Measurements from ENCODE around the gene NREP.

NREP gene, protein sequence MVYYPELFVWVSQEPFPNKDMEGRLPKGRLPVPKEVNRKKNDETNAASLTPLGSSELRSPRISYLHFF

DNA sequence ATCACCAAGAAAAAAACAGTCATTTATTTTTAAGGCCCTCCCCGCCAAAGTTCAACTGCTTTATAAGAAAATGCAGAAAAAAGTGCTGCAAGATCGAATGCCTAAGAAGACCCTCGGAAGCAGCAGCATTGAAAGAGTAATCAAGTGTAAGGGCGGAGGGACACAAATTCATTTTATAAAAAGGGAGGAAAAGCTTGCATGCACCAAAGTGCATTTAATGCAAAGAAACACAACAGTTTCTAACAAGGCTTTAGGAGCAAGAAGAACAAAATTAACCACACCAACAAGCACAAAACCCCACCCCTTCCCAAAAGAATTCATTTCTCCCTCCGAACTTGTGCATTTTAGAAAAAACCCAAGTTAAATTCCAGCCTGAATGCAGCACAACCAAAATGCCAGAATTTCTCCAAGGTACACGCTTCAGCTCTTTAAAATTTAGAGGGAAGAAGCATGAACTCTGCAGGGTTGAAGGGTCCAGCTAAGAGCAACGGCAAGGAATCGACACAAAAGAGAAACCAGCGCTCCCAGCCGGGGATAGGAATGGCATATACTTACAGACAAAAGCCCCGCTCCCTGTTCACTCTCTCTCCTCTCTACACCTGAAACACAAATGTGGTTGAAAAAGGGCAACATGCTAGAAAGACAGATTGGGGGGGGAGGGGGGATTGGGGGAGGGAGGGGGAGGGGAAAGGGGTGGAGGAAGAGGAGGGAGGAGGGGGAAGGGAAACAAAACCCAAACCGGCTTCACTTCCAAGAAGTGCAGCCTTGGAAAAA lies at the start of gene NREP:
TSS of gene NREP (minus strand) at position 614 of the 774 bp plus-strand sequence. CDS start 1,422 bp downstream, outside the sequence.
- Histone ChIP-seq H3K4me1 (ENCODE audit: control insufficient read depth in 2 of 2, insufficient read depth in 2 of 2, low read length in 2 of 2) (no peaks in the 10 kb centered on the region), H3K36me3 (ENCODE audit: control insufficient read depth in 2 of 2, insufficient read depth in 2 of 2, low read length in 2 of 2) (no peaks in the 10 kb centered on the region), H3K27me3 (ENCODE audit: control insufficient read depth in 2 of 2, insufficient read depth in 2 of 2, low read length in 2 of 2) (no peaks in the 10 kb centered on the region), H3K9ac (ENCODE audit: low read depth in 1 of 2, low read length in 2 of 2) (peak within 1 kb of the TSS; percentile 78 to 79), H3K9me3 (ENCODE audit: control insufficient read depth in 2 of 2, low read length in 2 of 2) (no peaks in the 10 kb centered on the region), H3K27ac (ENCODE audit: low read depth in 2 of 2, low read length in 2 of 2) (peak within 1 kb of the TSS; percentile 91 to 92), H3K4me3 (ENCODE audit: low read length in 2 of 2) (peak within 1 kb of the TSS; percentile 86 to 87)

DNA sequence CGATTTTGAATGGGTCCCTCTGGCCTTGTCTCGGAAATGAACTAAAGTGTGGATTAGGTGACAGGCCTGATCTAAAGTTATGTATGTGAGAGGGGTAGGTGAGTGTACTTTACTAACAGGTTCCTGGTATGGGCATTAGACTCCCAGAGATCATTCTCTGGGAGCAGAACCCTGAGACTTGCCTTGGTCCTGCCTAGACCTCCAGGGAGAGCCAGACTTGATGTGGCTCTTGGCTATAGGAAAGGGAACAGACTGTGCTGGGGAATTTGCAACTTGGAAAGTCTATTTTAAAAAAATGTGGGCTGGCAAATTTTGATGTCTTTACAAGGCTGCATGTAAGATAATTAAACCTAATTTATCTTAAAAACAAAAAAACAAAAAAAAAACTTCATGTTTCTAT lies 49.8 kb upstream of the NREP start:
- H3K4me1 ChIP-seq (ENCODE audit: control insufficient read depth in 2 of 2, insufficient read depth in 2 of 2, low read length in 2 of 2): no peaks in the 10 kb centered on the region
- H3K36me3 ChIP-seq (ENCODE audit: control insufficient read depth in 2 of 2, insufficient read depth in 2 of 2, low read length in 2 of 2): no peaks in the 10 kb centered on the region
- no peaks in the 10 kb centered on the region for H3K9me3 ChIP-seq (ENCODE audit: control insufficient read depth in 2 of 2, low read length in 2 of 2)
- no peaks in the 10 kb centered on the region for H3K27me3 ChIP-seq (ENCODE audit: control insufficient read depth in 2 of 2, insufficient read depth in 2 of 2, low read length in 2 of 2)
- H3K9ac ChIP-seq (ENCODE audit: low read depth in 1 of 2, low read length in 2 of 2): no peak overlapping the region
- no peak overlapping the region for H3K4me3 ChIP-seq (ENCODE audit: low read length in 2 of 2)
- no peak overlapping the region for H3K27ac ChIP-seq (ENCODE audit: low read depth in 2 of 2, low read length in 2 of 2)

DNA sequence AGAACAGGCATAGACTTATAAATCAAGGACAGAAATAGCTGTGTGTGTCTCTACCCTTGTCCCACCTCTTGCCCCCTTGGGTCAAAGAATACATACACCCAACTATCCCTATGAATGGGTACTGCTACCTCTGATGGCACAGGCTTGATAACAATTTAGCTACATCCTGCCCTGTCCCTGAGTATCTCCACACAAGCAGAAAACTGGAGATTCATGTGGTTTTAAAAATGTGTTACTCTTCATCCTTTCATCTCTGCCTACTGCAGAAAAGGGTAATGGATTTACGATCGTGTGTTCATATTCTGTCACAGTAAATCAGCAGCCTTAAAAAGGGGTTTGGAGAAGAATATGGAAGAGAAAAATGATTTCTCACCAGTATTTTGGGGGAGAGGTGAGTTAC lies 49.2 kb upstream of the NREP start:
- H3K27ac ChIP-seq (ENCODE audit: low read depth in 2 of 2, low read length in 2 of 2): no peak overlapping the region
- H3K4me1 ChIP-seq (ENCODE audit: control insufficient read depth in 2 of 2, insufficient read depth in 2 of 2, low read length in 2 of 2): no peaks in the 10 kb centered on the region
- no peak overlapping the region for H3K4me3 ChIP-seq (ENCODE audit: low read length in 2 of 2)
- no peak overlapping the region for H3K9ac ChIP-seq (ENCODE audit: low read depth in 1 of 2, low read length in 2 of 2)
- H3K27me3 ChIP-seq (ENCODE audit: control insufficient read depth in 2 of 2, insufficient read depth in 2 of 2, low read length in 2 of 2): no peaks in the 10 kb centered on the region
- no peaks in the 10 kb centered on the region for H3K36me3 ChIP-seq (ENCODE audit: control insufficient read depth in 2 of 2, insufficient read depth in 2 of 2, low read length in 2 of 2)
- no peaks in the 10 kb centered on the region for H3K9me3 ChIP-seq (ENCODE audit: control insufficient read depth in 2 of 2, low read length in 2 of 2)

DNA sequence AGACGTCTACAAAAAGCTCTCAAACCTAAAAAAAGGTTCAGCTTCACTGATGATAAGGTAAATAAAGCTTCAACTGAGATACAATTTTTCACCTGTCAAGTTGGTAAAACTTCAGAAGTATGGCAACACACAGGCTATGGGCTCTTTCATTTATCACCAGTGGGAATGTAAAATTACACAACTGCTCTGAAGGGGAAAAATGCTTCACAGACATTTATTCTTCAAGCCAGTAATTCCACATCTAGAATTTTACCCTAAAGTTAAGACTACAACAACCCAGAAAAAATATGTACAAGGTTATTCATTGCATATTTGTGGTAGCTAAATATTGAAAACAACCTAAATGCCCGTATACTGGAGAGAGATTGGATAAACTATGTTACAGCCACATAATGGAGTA lies 48.1 kb upstream of the NREP start:
- no peaks in the 10 kb centered on the region for H3K27me3 ChIP-seq (ENCODE audit: control insufficient read depth in 2 of 2, insufficient read depth in 2 of 2, low read length in 2 of 2)
- no peaks in the 10 kb centered on the region for H3K9me3 ChIP-seq (ENCODE audit: control insufficient read depth in 2 of 2, low read length in 2 of 2)
- no peak overlapping the region for H3K4me3 ChIP-seq (ENCODE audit: low read length in 2 of 2)
- no peaks in the 10 kb centered on the region for H3K4me1 ChIP-seq (ENCODE audit: control insufficient read depth in 2 of 2, insufficient read depth in 2 of 2, low read length in 2 of 2)
- H3K9ac ChIP-seq (ENCODE audit: low read depth in 1 of 2, low read length in 2 of 2): no peak overlapping the region
- H3K27ac ChIP-seq (ENCODE audit: low read depth in 2 of 2, low read length in 2 of 2): no peak overlapping the region
- H3K36me3 ChIP-seq (ENCODE audit: control insufficient read depth in 2 of 2, insufficient read depth in 2 of 2, low read length in 2 of 2): no peaks in the 10 kb centered on the region

DNA sequence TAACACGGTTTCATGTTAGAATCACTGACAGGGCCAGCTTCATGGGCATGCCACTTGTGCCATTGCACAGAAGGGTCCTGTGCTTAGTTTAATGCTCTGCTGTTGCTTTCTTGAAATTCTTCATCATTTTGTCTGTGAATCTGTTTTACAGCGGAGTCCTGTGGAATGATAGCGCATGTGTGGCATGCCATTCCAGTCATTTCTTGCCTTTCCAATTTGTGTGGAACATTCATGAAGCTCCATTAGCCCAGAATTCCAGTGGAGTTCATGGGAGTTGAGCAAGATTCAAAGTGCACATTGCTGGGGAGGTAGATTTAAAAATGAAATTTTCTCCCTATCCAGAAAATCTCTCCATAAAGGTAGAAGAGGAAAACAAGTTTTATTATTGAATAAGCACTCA lies 43.4 kb upstream of the NREP start:
- no peaks in the 10 kb centered on the region for H3K36me3 ChIP-seq (ENCODE audit: control insufficient read depth in 2 of 2, insufficient read depth in 2 of 2, low read length in 2 of 2)
- no peaks in the 10 kb centered on the region for H3K27me3 ChIP-seq (ENCODE audit: control insufficient read depth in 2 of 2, insufficient read depth in 2 of 2, low read length in 2 of 2)
- H3K9me3 ChIP-seq (ENCODE audit: control insufficient read depth in 2 of 2, low read length in 2 of 2): no peaks in the 10 kb centered on the region
- H3K27ac ChIP-seq (ENCODE audit: low read depth in 2 of 2, low read length in 2 of 2): no peak overlapping the region
- no peak overlapping the region for H3K4me3 ChIP-seq (ENCODE audit: low read length in 2 of 2)
- H3K9ac ChIP-seq (ENCODE audit: low read depth in 1 of 2, low read length in 2 of 2): no peak overlapping the region
- no peaks in the 10 kb centered on the region for H3K4me1 ChIP-seq (ENCODE audit: control insufficient read depth in 2 of 2, insufficient read depth in 2 of 2, low read length in 2 of 2)

DNA sequence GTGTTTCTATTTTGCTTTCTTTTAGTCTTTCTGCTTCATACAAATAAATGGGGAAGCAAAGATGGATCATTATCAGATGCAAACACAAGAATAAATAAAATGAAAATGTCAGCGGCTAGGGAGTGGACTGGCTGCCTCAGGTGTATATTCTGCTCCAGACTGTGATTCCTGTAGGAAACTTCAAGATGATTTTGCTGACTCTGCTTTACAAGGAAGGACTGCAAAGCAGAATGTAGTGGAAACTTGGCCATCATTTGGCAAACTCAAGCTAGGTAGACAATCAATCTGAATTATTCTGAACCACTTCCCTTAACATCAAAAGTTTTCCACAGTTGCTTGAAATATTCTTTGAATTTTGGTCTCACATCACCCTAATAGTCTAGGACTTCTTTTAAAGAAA lies 38.1 kb upstream of the NREP start:
- H3K36me3 ChIP-seq (ENCODE audit: control insufficient read depth in 2 of 2, insufficient read depth in 2 of 2, low read length in 2 of 2): no peaks in the 10 kb centered on the region
- H3K9ac ChIP-seq (ENCODE audit: low read depth in 1 of 2, low read length in 2 of 2): no peak overlapping the region
- H3K27me3 ChIP-seq (ENCODE audit: control insufficient read depth in 2 of 2, insufficient read depth in 2 of 2, low read length in 2 of 2): no peaks in the 10 kb centered on the region
- H3K27ac ChIP-seq (ENCODE audit: low read depth in 2 of 2, low read length in 2 of 2): no peak overlapping the region
- H3K4me1 ChIP-seq (ENCODE audit: control insufficient read depth in 2 of 2, insufficient read depth in 2 of 2, low read length in 2 of 2): no peaks in the 10 kb centered on the region
- no peaks in the 10 kb centered on the region for H3K9me3 ChIP-seq (ENCODE audit: control insufficient read depth in 2 of 2, low read length in 2 of 2)
- no peak overlapping the region for H3K4me3 ChIP-seq (ENCODE audit: low read length in 2 of 2)

DNA sequence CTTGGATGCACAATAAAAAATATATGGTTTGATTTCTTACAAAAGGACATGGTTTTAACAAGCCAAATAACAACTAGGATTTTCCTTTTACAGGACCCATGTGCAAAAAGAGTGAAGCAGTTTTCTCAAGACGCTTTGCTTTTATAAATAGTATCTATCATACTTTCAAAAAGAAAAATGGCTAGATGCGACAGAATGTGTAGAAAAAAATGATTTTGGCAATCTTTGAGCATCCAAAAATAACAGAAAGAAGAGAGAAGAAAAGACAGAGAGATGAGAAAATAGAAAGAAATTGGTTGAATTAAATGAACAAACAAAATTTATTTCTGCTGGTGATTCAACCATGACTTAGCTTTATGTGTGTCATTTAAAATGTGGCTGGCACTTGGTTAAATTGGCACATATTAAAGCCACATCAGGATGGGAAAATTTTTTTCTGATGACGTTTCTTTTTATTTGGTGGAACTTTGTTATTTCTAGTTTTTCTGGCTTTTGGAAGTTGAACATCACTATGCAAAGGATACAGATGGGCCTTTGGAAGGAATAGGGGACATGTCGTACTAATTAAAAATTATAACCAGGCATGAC lies 35.6 kb upstream of the NREP start:
- Histone ChIP-seq H3K9me3 (ENCODE audit: control insufficient read depth in 2 of 2, low read length in 2 of 2) (no peaks in the 10 kb centered on the region), H3K36me3 (ENCODE audit: control insufficient read depth in 2 of 2, insufficient read depth in 2 of 2, low read length in 2 of 2) (no peaks in the 10 kb centered on the region), H3K4me1 (ENCODE audit: control insufficient read depth in 2 of 2, insufficient read depth in 2 of 2, low read length in 2 of 2) (no peaks in the 10 kb centered on the region), H3K27me3 (ENCODE audit: control insufficient read depth in 2 of 2, insufficient read depth in 2 of 2, low read length in 2 of 2) (no peaks in the 10 kb centered on the region), H3K9ac (ENCODE audit: low read depth in 1 of 2, low read length in 2 of 2) (no peak overlapping the region), H3K27ac (ENCODE audit: low read depth in 2 of 2, low read length in 2 of 2) (no peak overlapping the region), H3K4me3 (ENCODE audit: low read length in 2 of 2) (no peak overlapping the region)

DNA sequence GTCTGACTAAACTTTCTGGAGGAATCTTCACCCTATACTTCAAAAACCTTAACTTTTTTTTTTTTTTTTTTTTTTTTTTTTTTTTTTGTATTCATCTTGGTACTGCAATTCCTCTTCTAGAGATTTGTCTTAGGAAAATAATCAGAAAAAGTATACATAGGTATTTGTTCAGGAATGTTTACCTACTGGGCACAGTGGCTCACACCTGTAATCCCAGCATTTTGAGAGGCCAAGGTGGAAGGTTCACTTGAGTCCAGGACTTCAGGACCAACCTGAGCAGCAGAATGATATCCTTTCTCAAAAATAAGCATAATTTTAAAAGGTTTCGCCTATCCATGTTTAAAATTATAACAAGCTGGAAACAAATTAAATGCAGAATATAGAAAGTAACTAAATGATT lies 33.3 kb upstream of the NREP start:
- no peaks in the 10 kb centered on the region for H3K27me3 ChIP-seq (ENCODE audit: control insufficient read depth in 2 of 2, insufficient read depth in 2 of 2, low read length in 2 of 2)
- H3K9ac ChIP-seq (ENCODE audit: low read depth in 1 of 2, low read length in 2 of 2): no peak overlapping the region
- no peaks in the 10 kb centered on the region for H3K4me1 ChIP-seq (ENCODE audit: control insufficient read depth in 2 of 2, insufficient read depth in 2 of 2, low read length in 2 of 2)
- H3K9me3 ChIP-seq (ENCODE audit: control insufficient read depth in 2 of 2, low read length in 2 of 2): no peaks in the 10 kb centered on the region
- no peaks in the 10 kb centered on the region for H3K36me3 ChIP-seq (ENCODE audit: control insufficient read depth in 2 of 2, insufficient read depth in 2 of 2, low read length in 2 of 2)
- H3K4me3 ChIP-seq (ENCODE audit: low read length in 2 of 2): no peak overlapping the region
- no peak overlapping the region for H3K27ac ChIP-seq (ENCODE audit: low read depth in 2 of 2, low read length in 2 of 2)

DNA sequence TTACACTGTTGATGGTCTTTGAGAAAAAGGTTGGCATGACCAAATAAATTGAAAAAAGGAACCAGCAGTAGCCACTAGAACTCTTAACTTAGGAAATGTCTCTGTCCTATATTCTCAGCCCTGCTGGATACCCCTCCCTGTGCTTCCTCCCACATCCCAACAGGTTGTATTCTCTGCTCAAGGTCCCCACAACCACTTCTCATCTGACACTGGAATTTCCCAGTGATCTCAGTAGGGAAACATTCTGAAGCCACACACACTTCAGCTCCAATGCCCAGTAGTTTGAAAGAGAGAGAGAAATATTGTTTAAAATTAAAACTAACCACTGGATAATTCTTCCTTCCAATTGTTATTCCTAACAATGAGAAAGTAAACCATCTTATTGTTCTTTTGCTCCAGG lies 30.0 kb upstream of the NREP start:
- H3K36me3 ChIP-seq (ENCODE audit: control insufficient read depth in 2 of 2, insufficient read depth in 2 of 2, low read length in 2 of 2): no peaks in the 10 kb centered on the region
- no peaks in the 10 kb centered on the region for H3K4me1 ChIP-seq (ENCODE audit: control insufficient read depth in 2 of 2, insufficient read depth in 2 of 2, low read length in 2 of 2)
- no peaks in the 10 kb centered on the region for H3K9me3 ChIP-seq (ENCODE audit: control insufficient read depth in 2 of 2, low read length in 2 of 2)
- no peak overlapping the region for H3K4me3 ChIP-seq (ENCODE audit: low read length in 2 of 2)
- H3K27ac ChIP-seq (ENCODE audit: low read depth in 2 of 2, low read length in 2 of 2): no peak overlapping the region
- H3K9ac ChIP-seq (ENCODE audit: low read depth in 1 of 2, low read length in 2 of 2): no peak overlapping the region
- H3K27me3 ChIP-seq (ENCODE audit: control insufficient read depth in 2 of 2, insufficient read depth in 2 of 2, low read length in 2 of 2): no peaks in the 10 kb centered on the region

DNA sequence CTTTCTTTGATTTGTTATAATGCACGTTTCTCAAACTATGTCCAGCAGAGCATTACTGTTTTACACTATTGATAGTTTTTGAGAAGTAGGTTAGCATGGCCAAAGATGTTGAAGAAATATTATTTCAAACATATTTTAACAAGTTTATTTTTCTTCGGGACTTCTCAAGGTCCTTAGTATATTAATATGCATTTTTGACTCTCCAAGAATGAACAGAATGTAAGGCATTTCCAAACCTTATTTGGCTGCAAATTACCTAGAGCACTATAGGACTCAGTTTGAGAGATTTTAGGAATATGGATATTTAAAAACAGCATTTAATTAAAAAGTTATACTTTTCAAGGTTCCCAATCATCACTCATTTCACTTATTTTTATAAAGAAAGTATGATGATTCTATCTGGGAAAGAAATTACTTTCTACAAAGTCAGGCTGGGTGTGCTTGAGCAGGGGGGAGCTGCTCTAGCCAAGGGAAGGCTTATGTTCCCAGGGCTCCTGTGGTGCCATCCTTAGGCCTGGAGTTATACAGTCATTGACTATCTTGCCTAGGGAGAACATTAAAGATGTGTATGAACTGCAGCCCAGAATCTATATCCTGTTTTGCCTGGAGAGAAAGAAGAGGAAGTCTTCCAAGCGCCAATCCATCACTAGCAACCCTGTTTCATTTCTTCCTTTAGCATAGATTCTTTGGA lies 27.6 kb upstream of the NREP start:
- no peak overlapping the region for H3K9ac ChIP-seq (ENCODE audit: low read depth in 1 of 2, low read length in 2 of 2)

More for the DNA sequence above, 27.6 kb upstream of the NREP start:
- Histone ChIP-seq H3K27me3 (ENCODE audit: control insufficient read depth in 2 of 2, insufficient read depth in 2 of 2, low read length in 2 of 2) (no peaks in the 10 kb centered on the region), H3K4me1 (ENCODE audit: control insufficient read depth in 2 of 2, insufficient read depth in 2 of 2, low read length in 2 of 2) (no peaks in the 10 kb centered on the region), H3K4me3 (ENCODE audit: low read length in 2 of 2) (no peak overlapping the region), H3K27ac (ENCODE audit: low read depth in 2 of 2, low read length in 2 of 2) (no peak overlapping the region), H3K36me3 (ENCODE audit: control insufficient read depth in 2 of 2, insufficient read depth in 2 of 2, low read length in 2 of 2) (no peaks in the 10 kb centered on the region), H3K9me3 (ENCODE audit: control insufficient read depth in 2 of 2, low read length in 2 of 2) (no peaks in the 10 kb centered on the region)
